Measurements from ENCODE around the gene HSF4.

DNA sequence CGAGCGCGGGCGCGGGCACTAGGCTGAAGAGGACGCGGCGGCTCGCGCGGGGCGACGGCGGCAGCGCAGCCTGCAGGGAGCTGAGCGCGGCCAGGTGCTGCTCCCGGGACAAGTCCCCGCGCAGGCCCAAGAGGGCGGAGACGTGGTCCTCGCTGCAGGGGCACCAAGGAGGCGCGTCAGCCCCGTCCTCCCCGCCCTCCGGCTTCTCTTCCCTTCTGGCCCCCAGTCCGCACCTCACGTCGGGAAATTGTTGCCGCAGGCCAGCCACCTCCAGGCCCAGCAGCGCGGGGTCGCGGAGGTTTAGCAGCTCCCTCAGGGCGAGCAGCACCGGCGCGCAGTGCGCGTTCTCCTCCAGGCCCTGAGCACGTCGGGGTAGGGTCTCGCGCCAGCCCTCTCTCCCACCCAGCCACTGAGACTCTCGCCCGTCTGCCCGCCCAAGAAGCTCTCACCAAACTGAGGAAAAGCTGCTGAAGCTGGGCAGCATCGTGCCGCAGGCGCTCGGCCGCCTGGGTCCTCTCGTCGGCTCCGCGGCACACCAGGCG, 20.0 kb downstream of the HSF4 start:
- TF ChIP-seq TAF1 (IDR thresholded peaks at IDR 0.05; ENCODE audit: borderline replicate concordance, low read depth, low read length): no peak
- no peak for TF ChIP-seq POLR2A (IDR thresholded peaks at IDR 0.05; ENCODE audit: low read depth, low read length)
- TF ChIP-seq POLR2AphosphoS5 (IDR thresholded peaks at IDR 0.05; ENCODE audit: low read depth, low read length): no peak

All from GM12892 (cell line).